Measurements from ENCODE around the gene TRAM1L1.
A peak's percentile ranks its signal among the peaks of the same experiment; 100 is the strongest.

The TRAM1L1 gene

GRCh38 chr4:117096462-117096861 lies 11.1 kb upstream of the TRAM1L1 start:
- Histone ChIP-seq H4K20me1 (ENCODE audit: low read depth, low read length) (no peaks in the 10 kb centered on the region), H3K27me3 (ENCODE audit: low read length) (no peaks in the 10 kb centered on the region), H3K27ac (ENCODE audit: low read depth, low read length) (no peak overlapping the region), H3K4me3 (ENCODE audit: insufficient read depth, low read length, poor library complexity, severe bottlenecking) (no peak overlapping the region), H3K36me3 (ENCODE audit: low read length) (no peaks in the 10 kb centered on the region), H3K9me2 (replicated peaks; ENCODE audit: insufficient read depth, low read length) (no peaks in the 10 kb centered on the region), H2AFZ (ENCODE audit: low read depth, low read length, severe bottlenecking) (peak overlapping the region; percentile 34), H3K9ac (ENCODE audit: low read length) (no peak overlapping the region), H3K79me2 (ENCODE audit: insufficient read depth, low read length) (no peaks in the 10 kb centered on the region), H3K9me3 (ENCODE audit: insufficient read depth, low read length) (no peaks in the 10 kb centered on the region), H3K4me2 (ENCODE audit: low read depth, low read length, poor library complexity, severe bottlenecking) (no peak overlapping the region), H3F3A (ENCODE audit: insufficient read depth) (no peaks in the 10 kb centered on the region)
- no peak for TF ChIP-seq EZH2phosphoT487 (conservative IDR thresholded peaks at IDR 0.05; ENCODE audit: low read length)
- TF ChIP-seq, protein P1, sequence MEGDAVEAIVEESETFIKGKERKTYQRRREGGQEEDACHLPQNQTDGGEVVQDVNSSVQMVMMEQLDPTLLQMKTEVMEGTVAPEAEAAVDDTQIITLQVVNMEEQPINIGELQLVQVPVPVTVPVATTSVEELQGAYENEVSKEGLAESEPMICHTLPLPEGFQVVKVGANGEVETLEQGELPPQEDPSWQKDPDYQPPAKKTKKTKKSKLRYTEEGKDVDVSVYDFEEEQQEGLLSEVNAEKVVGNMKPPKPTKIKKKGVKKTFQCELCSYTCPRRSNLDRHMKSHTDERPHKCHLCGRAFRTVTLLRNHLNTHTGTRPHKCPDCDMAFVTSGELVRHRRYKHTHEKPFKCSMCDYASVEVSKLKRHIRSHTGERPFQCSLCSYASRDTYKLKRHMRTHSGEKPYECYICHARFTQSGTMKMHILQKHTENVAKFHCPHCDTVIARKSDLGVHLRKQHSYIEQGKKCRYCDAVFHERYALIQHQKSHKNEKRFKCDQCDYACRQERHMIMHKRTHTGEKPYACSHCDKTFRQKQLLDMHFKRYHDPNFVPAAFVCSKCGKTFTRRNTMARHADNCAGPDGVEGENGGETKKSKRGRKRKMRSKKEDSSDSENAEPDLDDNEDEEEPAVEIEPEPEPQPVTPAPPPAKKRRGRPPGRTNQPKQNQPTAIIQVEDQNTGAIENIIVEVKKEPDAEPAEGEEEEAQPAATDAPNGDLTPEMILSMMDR (IDR thresholded peaks at IDR 0.05; ENCODE audit: insufficient read depth, low read length, poor library complexity, severe bottlenecking) = no peak

DNA sequence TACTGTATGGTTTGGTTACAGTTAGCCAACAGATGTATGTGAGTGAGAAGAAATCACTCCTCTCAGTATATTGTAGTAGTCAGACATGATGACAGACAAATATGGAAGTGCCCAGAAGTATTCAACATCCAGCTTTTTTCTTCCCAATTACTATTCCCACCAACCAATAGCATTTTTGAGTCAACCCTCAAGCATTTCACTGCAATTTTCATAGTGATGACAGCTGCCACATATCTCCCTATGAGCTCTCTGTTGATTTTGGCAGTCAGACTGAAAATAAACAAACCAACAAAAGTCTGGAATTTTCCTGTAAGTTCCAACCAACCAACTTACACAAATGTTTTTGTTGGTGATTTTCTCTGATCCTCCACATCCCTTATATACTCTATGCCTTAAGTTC lies 8.2 kb upstream of the TRAM1L1 start:
- TF ChIP-seq, protein P1 (IDR thresholded peaks at IDR 0.05; ENCODE audit: insufficient read depth, low read length, poor library complexity, severe bottlenecking) = no peak
- TF ChIP-seq EZH2phosphoT487 (conservative IDR thresholded peaks at IDR 0.05; ENCODE audit: low read length) = no peak
- Histone ChIP-seq H3K79me2 (ENCODE audit: insufficient read depth, low read length) (no peaks in the 10 kb centered on the region), H3K9me2 (replicated peaks; ENCODE audit: insufficient read depth, low read length) (no peaks in the 10 kb centered on the region), H3K4me2 (ENCODE audit: low read depth, low read length, poor library complexity, severe bottlenecking) (no peak overlapping the region), H3K27ac (ENCODE audit: low read depth, low read length) (no peak overlapping the region), H3K9ac (ENCODE audit: low read length) (no peak overlapping the region), H4K20me1 (ENCODE audit: low read depth, low read length) (no peaks in the 10 kb centered on the region), H3K36me3 (ENCODE audit: low read length) (no peaks in the 10 kb centered on the region), H3K27me3 (ENCODE audit: low read length) (no peaks in the 10 kb centered on the region), H3K4me3 (ENCODE audit: insufficient read depth, low read length, poor library complexity, severe bottlenecking) (no peak overlapping the region), H3F3A (ENCODE audit: insufficient read depth) (no peaks in the 10 kb centered on the region), H3K9me3 (ENCODE audit: insufficient read depth, low read length) (no peaks in the 10 kb centered on the region), H2AFZ (ENCODE audit: low read depth, low read length, severe bottlenecking) (no peak overlapping the region)

GRCh38 chr4:117077760-117078159 lies 7.6 kb downstream of the TRAM1L1 start:
- Histone ChIP-seq H3K27me3 (ENCODE audit: low read length) (no peaks in the 10 kb centered on the region), H3K36me3 (ENCODE audit: low read length) (no peaks in the 10 kb centered on the region), H3K4me3 (ENCODE audit: insufficient read depth, low read length, poor library complexity, severe bottlenecking) (no peak overlapping the region), H3F3A (ENCODE audit: insufficient read depth) (no peaks in the 10 kb centered on the region), H3K9ac (ENCODE audit: low read length) (no peak overlapping the region), H3K4me2 (ENCODE audit: low read depth, low read length, poor library complexity, severe bottlenecking) (no peak overlapping the region), H3K27ac (ENCODE audit: low read depth, low read length) (no peak overlapping the region), H2AFZ (ENCODE audit: low read depth, low read length, severe bottlenecking) (no peak overlapping the region), H3K9me3 (ENCODE audit: insufficient read depth, low read length) (no peaks in the 10 kb centered on the region), H3K9me2 (replicated peaks; ENCODE audit: insufficient read depth, low read length) (no peaks in the 10 kb centered on the region), H4K20me1 (ENCODE audit: low read depth, low read length) (no peaks in the 10 kb centered on the region), H3K79me2 (ENCODE audit: insufficient read depth, low read length) (no peaks in the 10 kb centered on the region)
- TF ChIP-seq EZH2phosphoT487 (conservative IDR thresholded peaks at IDR 0.05; ENCODE audit: low read length) = no peak
- TF ChIP-seq, protein P1 (IDR thresholded peaks at IDR 0.05; ENCODE audit: insufficient read depth, low read length, poor library complexity, severe bottlenecking) = no peak

Data from SU-DHL-6 (cell line).